ENCODE results near the gene NTRK3.

The NTRK3 gene

DNA sequence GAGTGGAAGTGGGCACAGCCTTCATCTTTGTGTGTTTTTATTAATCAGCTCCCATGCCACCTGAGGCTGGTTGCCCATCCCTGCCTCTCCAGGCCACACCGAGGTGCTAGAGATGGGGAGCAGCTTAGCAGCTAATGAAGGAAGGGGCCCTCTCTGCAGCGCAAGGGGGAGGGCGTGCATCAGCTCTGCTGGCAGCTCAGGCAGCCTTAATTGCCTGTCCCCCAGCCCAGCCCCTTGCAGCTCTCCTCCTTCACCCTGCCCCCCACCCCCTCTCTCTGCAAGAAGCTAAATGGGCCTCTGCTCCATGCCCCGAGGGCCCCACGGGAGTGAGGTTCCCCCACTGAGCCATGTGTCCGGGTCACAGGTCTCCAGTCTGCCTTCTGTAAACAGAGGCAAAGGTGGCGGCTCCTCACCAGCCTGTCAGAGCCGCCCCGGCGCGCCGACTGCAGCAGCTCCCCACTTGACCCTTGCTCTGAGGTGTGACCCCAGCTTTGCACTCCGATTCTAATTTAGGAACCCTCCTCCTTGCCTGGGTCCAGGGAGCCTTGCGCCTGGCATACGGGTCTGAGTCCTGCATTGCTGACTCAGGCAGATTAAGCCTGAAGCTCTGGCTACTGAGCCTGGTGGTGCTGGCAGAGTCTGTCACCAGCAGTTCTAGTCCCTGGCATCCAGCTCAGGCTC is 27.9 kb upstream of the NTRK3 start:
- TF ChIP-seq, protein P1, sequence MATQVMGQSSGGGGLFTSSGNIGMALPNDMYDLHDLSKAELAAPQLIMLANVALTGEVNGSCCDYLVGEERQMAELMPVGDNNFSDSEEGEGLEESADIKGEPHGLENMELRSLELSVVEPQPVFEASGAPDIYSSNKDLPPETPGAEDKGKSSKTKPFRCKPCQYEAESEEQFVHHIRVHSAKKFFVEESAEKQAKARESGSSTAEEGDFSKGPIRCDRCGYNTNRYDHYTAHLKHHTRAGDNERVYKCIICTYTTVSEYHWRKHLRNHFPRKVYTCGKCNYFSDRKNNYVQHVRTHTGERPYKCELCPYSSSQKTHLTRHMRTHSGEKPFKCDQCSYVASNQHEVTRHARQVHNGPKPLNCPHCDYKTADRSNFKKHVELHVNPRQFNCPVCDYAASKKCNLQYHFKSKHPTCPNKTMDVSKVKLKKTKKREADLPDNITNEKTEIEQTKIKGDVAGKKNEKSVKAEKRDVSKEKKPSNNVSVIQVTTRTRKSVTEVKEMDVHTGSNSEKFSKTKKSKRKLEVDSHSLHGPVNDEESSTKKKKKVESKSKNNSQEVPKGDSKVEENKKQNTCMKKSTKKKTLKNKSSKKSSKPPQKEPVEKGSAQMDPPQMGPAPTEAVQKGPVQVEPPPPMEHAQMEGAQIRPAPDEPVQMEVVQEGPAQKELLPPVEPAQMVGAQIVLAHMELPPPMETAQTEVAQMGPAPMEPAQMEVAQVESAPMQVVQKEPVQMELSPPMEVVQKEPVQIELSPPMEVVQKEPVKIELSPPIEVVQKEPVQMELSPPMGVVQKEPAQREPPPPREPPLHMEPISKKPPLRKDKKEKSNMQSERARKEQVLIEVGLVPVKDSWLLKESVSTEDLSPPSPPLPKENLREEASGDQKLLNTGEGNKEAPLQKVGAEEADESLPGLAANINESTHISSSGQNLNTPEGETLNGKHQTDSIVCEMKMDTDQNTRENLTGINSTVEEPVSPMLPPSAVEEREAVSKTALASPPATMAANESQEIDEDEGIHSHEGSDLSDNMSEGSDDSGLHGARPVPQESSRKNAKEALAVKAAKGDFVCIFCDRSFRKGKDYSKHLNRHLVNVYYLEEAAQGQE (IDR thresholded peaks at IDR 0.05; ENCODE audit: insufficient replicate concordance, low read depth) = no peak
- TF ChIP-seq SPI1 (IDR thresholded peaks at IDR 0.05; ENCODE audit: borderline replicate concordance, low read depth) (no peak), POLR2AphosphoS5 (IDR thresholded peaks at IDR 0.05; ENCODE audit: low read depth) (no peak), GABPA (IDR thresholded peaks at IDR 0.05; ENCODE audit: low read depth) (no peak), CTCF (IDR thresholded peaks at IDR 0.05; ENCODE audit: insufficient read depth, low read length) (no peak)
- Histone ChIP-seq H3K27ac (replicated peaks) (no peak overlapping the region), H3K4me3 (replicated peaks; ENCODE audit: insufficient read depth, low read length) (no peak overlapping the region), H3K27me3 (ENCODE audit: insufficient read depth, poor library complexity, severe bottlenecking) (peaks cover 5% of the 10 kb centered on the region)
- no peak for DNase-seq (ENCODE audit: low read depth in 1 of 2, low spot score in 1 of 2)

DNA sequence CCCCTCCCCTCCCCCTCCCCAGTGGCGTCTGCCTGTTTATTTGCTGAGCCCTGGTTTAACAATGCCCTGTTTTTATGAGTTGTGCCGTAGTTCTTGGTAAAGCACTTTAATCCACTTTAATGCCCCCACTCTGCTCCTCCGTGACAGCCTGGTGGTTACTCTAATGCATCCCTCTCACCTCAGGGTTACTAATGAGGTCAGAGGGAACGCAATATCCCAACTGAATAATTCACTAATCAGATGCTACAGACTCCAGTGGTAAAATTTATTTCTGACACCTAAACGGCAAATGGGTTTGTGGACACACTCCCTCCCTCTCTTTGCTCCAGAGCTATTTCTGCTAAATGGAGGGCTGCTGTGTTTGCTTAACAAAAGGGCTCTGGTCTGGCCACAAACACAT is 26.1 kb upstream of the NTRK3 start:
- no peak for DNase-seq (ENCODE audit: low read depth in 1 of 2, low spot score in 1 of 2)
- H3K27me3 ChIP-seq (ENCODE audit: insufficient read depth, poor library complexity, severe bottlenecking) = peaks cover 5% of the 10 kb centered on the region

DNA sequence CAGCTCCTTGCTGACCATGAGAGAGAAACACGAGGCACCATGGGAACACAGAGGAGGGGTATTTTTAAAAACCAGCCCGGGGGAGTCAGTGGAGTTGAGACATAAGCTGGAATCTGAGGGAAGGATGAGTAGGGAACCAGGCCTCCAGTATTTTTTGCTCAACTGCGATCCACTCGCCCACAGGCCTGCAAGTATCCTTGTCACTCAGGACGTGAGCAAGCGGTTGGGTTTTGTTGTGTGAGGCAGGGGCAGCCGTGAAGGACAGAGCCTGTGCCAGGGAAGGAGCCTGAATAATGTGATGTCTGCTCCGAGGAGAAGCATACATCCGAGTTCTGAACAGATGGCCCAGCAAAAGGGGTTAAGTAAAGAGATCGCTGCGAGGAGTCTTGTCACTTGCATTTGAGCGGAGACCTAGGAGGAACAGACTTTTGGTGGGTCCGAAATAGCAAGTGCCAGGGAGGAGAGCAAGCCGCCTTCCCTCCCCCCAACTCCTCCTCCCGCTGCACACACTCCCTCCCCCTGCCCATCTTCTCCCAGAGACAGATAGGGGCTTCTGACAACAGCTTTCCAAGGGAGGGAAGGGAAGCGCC is 20.4 kb upstream of the NTRK3 start:
- TF ChIP-seq GABPA (IDR thresholded peaks at IDR 0.05; ENCODE audit: low read depth) = no peak
- no peak for TF ChIP-seq POLR2AphosphoS5 (IDR thresholded peaks at IDR 0.05; ENCODE audit: low read depth)
- TF ChIP-seq SPI1 (IDR thresholded peaks at IDR 0.05; ENCODE audit: borderline replicate concordance, low read depth) = no peak
- TF ChIP-seq CTCF (IDR thresholded peaks at IDR 0.05; ENCODE audit: insufficient read depth, low read length) = no peak
- TF ChIP-seq, protein P1 (IDR thresholded peaks at IDR 0.05; ENCODE audit: insufficient replicate concordance, low read depth) = no peak

More for the DNA sequence above, 26.1 kb upstream of the NTRK3 start:
- no peak overlapping the region for H3K27ac ChIP-seq (replicated peaks)
- TF ChIP-seq, protein P1 (IDR thresholded peaks at IDR 0.05; ENCODE audit: insufficient replicate concordance, low read depth) = no peak
- TF ChIP-seq GABPA (IDR thresholded peaks at IDR 0.05; ENCODE audit: low read depth) (no peak), CTCF (IDR thresholded peaks at IDR 0.05; ENCODE audit: insufficient read depth, low read length) (no peak), POLR2AphosphoS5 (IDR thresholded peaks at IDR 0.05; ENCODE audit: low read depth) (no peak), SPI1 (IDR thresholded peaks at IDR 0.05; ENCODE audit: borderline replicate concordance, low read depth) (no peak)
- no peak overlapping the region for H3K4me3 ChIP-seq (replicated peaks; ENCODE audit: insufficient read depth, low read length)

More for the DNA sequence above, 20.4 kb upstream of the NTRK3 start:
- Histone ChIP-seq H3K4me3 (replicated peaks; ENCODE audit: insufficient read depth, low read length) (no peak overlapping the region), H3K27me3 (ENCODE audit: insufficient read depth, poor library complexity, severe bottlenecking) (no peaks in the 10 kb centered on the region), H3K27ac (replicated peaks) (no peak overlapping the region)
- DNase-seq (ENCODE audit: low read depth in 1 of 2, low spot score in 1 of 2) = no peak
